Keratinocyte (primary cell): ENCODE data around the gene OARD1. TPM values are rescaled to one million over a fixed set of nuclear protein-coding genes. Genes with fewer than 3 reads are reported as not detected.

Source experiments
- DNase-seq: peaks from one replicate; pipeline ENCODE4 v3.0.0-alpha.2; 2011; ENCODE audit warnings: low read depth, missing footprints, low spot score
- FAIRE-seq: peaks from 2 replicates; lab custom pipeline; 2011; peaks lifted over from hg19 to GRCh38; lab: Jason Lieb, UNC
- H2AFZ ChIP-seq: 2 replicates; pipeline ENCODE4 v1.6.0; 2012; ENCODE audit warnings: low read length, control low read depth, inconsistent platforms; ENCODE audit not compliant: control insufficient read depth
- H3K27ac ChIP-seq: 2 replicates; pipeline ENCODE4 v1.5.1; 2011; ENCODE audit warnings: low read length; ENCODE audit not compliant: control insufficient read depth, insufficient read depth
- H3K27me3 ChIP-seq: 3 replicates; pipeline ENCODE4 v1.6.0; 2011; ENCODE audit warnings: low read length; ENCODE audit not compliant: control insufficient read depth, insufficient read depth; ENCODE audit errors: extremely low read depth
- H3K36me3 ChIP-seq, 2 experiments: 2 replicates in 1 of 2; 3 replicates in 1 of 2; pipeline ENCODE4 v1.5.1; 2011; ENCODE audit warnings: low read length in 2 of 2, mild to moderate bottlenecking in 1 of 2; ENCODE audit not compliant: control insufficient read depth in 2 of 2, insufficient read depth in 2 of 2; ENCODE audit errors: extremely low read depth in 1 of 2
- H3K4me1 ChIP-seq: 3 replicates; pipeline ENCODE4 v1.5.1; 2011; ENCODE audit warnings: low read length; ENCODE audit not compliant: control insufficient read depth, insufficient read depth; ENCODE audit errors: extremely low read depth
- H3K4me2 ChIP-seq: 3 replicates; pipeline ENCODE4 v1.6.0; 2011; ENCODE audit warnings: low read depth, low read length; ENCODE audit not compliant: control insufficient read depth, insufficient read depth; ENCODE audit errors: extremely low read depth
- H3K4me3 ChIP-seq, 3 experiments: fragments of 200-600 bp in 1 of 3; sonication (generic) in 1 of 3; 2 replicates in 2 of 3; 3 replicates in 1 of 3; pipeline ENCODE4 v1.5.1; 2011 to 2016; ENCODE audit warnings: low read length in 3 of 3, mild to moderate bottlenecking in 3 of 3, control low read depth in 2 of 3, inconsistent platforms in 1 of 3, low read depth in 1 of 3, mixed read lengths in 1 of 3, mixed run types in 1 of 3, moderate library complexity in 1 of 3; ENCODE audit not compliant: control insufficient read depth in 2 of 3, insufficient read depth in 2 of 3; ENCODE audit errors: extremely low read depth in 1 of 3
- H3K79me2 ChIP-seq: 2 replicates; pipeline ENCODE4 v1.6.0; 2012; ENCODE audit warnings: low read length; ENCODE audit not compliant: control insufficient read depth, insufficient read depth
- H3K9ac ChIP-seq: 3 replicates; pipeline ENCODE4 v1.6.0; 2011; ENCODE audit warnings: low read length; ENCODE audit not compliant: control insufficient read depth, insufficient read depth; ENCODE audit errors: extremely low read depth
- H3K9me1 ChIP-seq: 3 replicates; pipeline ENCODE4 v1.6.0; 2011; ENCODE audit warnings: low read length; ENCODE audit not compliant: control insufficient read depth, insufficient read depth; ENCODE audit errors: extremely low read depth
- H3K9me3 ChIP-seq: 2 replicates; pipeline ENCODE4 v1.5.1; 2012; ENCODE audit warnings: low read depth, low read length; ENCODE audit not compliant: control insufficient read depth
- H4K20me1 ChIP-seq: 3 replicates; pipeline ENCODE4 v1.6.0; 2011; ENCODE audit warnings: low read length; ENCODE audit not compliant: control insufficient read depth, insufficient read depth; ENCODE audit errors: extremely low read depth
- EZH2 ChIP-seq: IDR thresholded peaks from one replicate; pipeline ENCODE4 v1.6.1; 2012; ENCODE audit warnings: inconsistent platforms, mild to moderate bottlenecking, low read length, moderate library complexity
- dilution Hi-C: fragments of 300-500 bp; cut with MboI; formaldehyde crosslinking; loops from one replicate; pipeline ENCODE4 v1.7.0; 2020; ENCODE audit warnings: low sequenced_read_pairs; ENCODE audit not compliant: extremely low pct_ligation_motif_present
- polyA plus RNA-seq, 5 experiments: library from polyadenylated mRNA; depleted of rRNA in 3 of 5; stranded (reverse) in 3 of 5; stranded (forward) in 1 of 5; unstranded in 1 of 5; fragments of >200 nt; gene quantifications; 1 replicate in 1 of 5; 2 replicates in 3 of 5; 3 replicates in 1 of 5; pipeline versions ENCODE4 v1.2.1 to v1.2.3, GENCODE V29; 2011 to 2012; ENCODE audit warnings: missing spikeins in 2 of 5, low read depth in 1 of 5, low replicate concordance in 1 of 5
- TF ChIP-seq, protein P1 (sequence below), 3 experiments: IDR thresholded peaks in 1 of 3; conservative IDR thresholded peaks in 1 of 3; optimal IDR thresholded peaks in 1 of 3; 2 replicates in 2 of 3; 3 replicates in 1 of 3; pipeline versions ENCODE3 to v1.5.1; 2011; ENCODE audit warnings: low read length in 3 of 3, mild to moderate bottlenecking in 3 of 3, moderate library complexity in 2 of 3, control low read depth in 1 of 3, inconsistent platforms in 1 of 3; ENCODE audit not compliant: insufficient read depth in 2 of 3; ENCODE audit errors: extremely low read depth in 1 of 3

OARD1 gene
- polyA plus RNA-seq, 1 donor (not counting 4 experiments of a cell fraction or from before 2014, with no cell fraction given): 20.3 TPM

DNA sequence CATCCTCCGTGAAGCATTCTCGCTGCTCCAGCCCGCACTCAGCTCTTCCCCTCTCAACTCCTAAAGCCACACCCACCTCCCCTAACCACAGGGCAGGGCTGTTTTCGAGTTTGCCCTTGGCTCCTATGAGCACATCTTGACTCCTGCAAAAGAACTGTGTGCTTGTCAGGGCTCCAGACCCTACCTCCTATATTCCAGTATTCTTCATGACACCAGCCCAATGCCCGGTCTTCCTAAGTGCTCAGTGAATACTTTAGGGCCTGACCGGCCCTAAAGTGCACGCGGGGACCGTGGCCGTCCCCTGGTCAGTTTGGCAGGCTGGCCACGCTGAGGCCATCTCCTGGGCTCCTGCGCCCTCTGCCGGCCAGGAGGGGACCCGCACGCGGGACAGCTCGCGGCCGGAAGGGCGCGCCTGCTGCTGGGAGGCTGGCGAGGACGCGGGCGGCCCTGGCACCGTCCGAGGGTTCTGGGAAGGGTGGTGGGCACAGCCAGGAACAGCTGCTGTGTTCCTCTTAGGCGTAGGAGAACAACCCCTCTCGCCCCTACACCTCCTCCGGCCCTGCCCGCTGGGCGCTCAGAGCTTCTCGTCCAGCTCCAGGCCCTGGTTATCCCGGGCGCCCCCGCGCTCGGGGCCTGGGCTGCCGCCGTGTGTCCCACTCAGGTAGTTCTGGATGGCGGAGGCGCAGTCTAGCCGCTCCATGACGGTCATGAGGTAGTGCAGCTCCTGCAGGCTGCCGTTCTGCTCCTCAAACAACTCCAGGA lies 44.2 kb downstream of the OARD1 start:
- Histone ChIP-seq H3K36me3 (no peaks in the 10 kb centered on the region), H3K27me3 (no peaks in the 10 kb centered on the region), H3K9me3 (no peaks in the 10 kb centered on the region), H3K4me3 (peak overlapping the region; percentile 20 to 68 (median 45)), H3K4me2 (peak overlapping the region; percentile 82), H3K27ac (peak overlapping the region; percentile 44), H3K79me2 (no peaks in the 10 kb centered on the region), H3K9me1 (no peaks in the 10 kb centered on the region), H4K20me1 (no peaks in the 10 kb centered on the region), H3K4me1 (peaks cover 30% of the 10 kb centered on the region), H2AFZ (peak overlapping the region; percentile 95), H3K9ac (peak overlapping the region; percentile 73)
- DNase-seq: no peak
- no peak for FAIRE-seq
- dilution Hi-C loops: no loop called here
- TF ChIP-seq EZH2: no peak
- TF ChIP-seq, protein P1, sequence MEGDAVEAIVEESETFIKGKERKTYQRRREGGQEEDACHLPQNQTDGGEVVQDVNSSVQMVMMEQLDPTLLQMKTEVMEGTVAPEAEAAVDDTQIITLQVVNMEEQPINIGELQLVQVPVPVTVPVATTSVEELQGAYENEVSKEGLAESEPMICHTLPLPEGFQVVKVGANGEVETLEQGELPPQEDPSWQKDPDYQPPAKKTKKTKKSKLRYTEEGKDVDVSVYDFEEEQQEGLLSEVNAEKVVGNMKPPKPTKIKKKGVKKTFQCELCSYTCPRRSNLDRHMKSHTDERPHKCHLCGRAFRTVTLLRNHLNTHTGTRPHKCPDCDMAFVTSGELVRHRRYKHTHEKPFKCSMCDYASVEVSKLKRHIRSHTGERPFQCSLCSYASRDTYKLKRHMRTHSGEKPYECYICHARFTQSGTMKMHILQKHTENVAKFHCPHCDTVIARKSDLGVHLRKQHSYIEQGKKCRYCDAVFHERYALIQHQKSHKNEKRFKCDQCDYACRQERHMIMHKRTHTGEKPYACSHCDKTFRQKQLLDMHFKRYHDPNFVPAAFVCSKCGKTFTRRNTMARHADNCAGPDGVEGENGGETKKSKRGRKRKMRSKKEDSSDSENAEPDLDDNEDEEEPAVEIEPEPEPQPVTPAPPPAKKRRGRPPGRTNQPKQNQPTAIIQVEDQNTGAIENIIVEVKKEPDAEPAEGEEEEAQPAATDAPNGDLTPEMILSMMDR (optimal IDR thresholded peaks at IDR 0.05 in 1 of 3, IDR thresholded peaks at IDR 0.05 in 1 of 3, conservative IDR thresholded peaks at IDR 0.05 in 1 of 3; ENCODE audit: extremely low read depth in 1 of 3, insufficient read depth in 2 of 3, low read length in 3 of 3): peak; percentile 74 to 96 (median 96)

DNA sequence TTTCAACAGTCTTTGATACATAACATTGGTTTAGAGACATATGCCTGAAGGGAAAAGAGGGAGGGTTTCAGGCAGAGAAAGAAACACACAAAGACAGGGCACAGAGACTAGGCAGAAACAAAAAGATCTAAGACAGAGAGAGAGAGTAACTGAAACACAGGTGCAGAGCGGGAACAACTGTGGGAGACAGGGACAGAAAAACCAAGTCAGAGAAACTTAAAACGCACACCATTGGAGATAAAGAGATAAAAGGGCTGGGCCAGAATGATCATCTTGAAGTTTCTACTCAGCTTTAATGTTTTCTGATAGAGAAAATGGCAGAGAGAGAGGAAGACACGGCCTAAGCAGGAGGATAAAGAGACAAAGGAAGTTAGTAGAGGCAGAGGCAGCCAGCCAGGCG lies 44.9 kb downstream of the OARD1 start:
- H3K79me2 ChIP-seq: no peaks in the 10 kb centered on the region
- H3K4me3 ChIP-seq: peak overlapping the region in 1 of 3 experiments; percentile 40
- FAIRE-seq (no peak), DNase-seq (no peak)
- no peaks in the 10 kb centered on the region for H3K36me3 ChIP-seq
- dilution Hi-C loops: no loop called here
- no peaks in the 10 kb centered on the region for H4K20me1 ChIP-seq
- H3K9me1 ChIP-seq: no peaks in the 10 kb centered on the region
- TF ChIP-seq, protein P1 (optimal IDR thresholded peaks at IDR 0.05 in 1 of 3, IDR thresholded peaks at IDR 0.05 in 1 of 3, conservative IDR thresholded peaks at IDR 0.05 in 1 of 3; ENCODE audit: extremely low read depth in 1 of 3, insufficient read depth in 2 of 3, low read length in 3 of 3): no peak
- TF ChIP-seq EZH2: no peak
- H3K27me3 ChIP-seq: no peaks in the 10 kb centered on the region
- no peaks in the 10 kb centered on the region for H3K9me3 ChIP-seq
- peaks cover 38% of the 10 kb centered on the region for H3K4me1 ChIP-seq
- peak overlapping the region; percentile 1 for H2AFZ ChIP-seq
- no peak overlapping the region for H3K27ac ChIP-seq
- no peak overlapping the region for H3K9ac ChIP-seq
- peak overlapping the region; percentile 82 for H3K4me2 ChIP-seq
